HG02885 (cell line): Measurements from ENCODE around the gene HS3ST3A1.

Experiments
- ATAC-seq: cut with Tn5 transposase; IDR thresholded peaks from one replicate; pipeline ENCODE4 v1.9.1; 2021; ENCODE audit warnings: mild to moderate bottlenecking; ENCODE audit not compliant: unreplicated experiment, poor library complexity

HS3ST3A1 gene

DNA sequence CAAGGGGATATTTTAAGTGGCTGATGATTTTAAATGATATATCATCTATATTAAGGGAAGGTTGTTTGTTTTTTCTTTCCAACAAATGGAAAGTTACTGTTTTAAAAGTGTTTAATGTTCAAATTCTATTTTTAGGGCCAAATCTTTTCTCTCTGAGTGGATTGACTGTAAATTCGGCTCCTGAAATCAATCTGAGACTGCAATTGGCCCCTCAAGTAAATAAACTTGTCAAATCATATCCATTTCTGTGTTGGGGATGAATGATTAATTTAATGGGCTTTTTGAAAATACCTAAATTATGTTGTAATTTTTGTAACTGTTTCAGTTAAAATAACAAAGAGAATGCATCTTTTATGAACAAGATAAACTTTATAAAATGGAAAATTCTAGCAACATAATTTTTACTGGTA lies 2.6 kb downstream of the HS3ST3A1 start:
- ATAC-seq, result no peak

DNA sequence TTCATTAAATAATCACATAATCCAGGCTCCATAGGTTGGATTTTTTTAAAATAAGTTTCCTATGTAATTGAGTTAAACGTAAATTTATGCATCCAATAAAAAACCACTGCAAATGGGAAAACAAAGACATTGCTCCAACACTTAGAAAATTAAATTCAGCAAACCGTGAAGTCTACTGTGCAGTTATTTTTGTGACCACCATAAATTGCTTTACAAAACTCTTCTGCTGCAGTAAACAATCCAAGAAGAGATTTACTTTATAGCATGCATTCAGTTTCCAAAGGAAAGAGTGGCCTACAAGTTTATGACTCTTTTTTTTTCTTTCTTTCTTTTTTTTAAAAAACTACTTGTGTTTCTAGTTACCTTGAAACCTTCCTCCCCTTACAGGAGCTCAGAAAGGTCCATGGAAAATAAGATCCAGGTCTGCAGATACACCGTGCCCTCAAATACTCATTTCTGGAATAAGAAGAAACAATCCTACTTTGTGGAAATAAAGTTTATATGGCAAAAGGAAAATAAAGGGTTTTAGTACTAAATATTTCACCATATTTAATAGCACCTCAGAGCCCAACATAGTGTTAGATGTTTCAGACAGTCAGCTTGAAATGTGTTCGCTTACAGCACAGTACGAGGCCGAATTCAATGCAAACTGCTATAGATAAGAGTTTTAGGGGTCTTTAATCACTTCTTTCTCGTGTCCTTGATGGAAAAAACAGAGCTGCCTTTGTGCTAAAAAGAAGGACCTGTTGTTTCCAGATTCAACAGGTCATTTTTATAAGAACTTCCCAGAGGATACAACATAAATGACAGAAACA lies 3.2 kb downstream of the HS3ST3A1 start:
- no peak for ATAC-seq

DNA sequence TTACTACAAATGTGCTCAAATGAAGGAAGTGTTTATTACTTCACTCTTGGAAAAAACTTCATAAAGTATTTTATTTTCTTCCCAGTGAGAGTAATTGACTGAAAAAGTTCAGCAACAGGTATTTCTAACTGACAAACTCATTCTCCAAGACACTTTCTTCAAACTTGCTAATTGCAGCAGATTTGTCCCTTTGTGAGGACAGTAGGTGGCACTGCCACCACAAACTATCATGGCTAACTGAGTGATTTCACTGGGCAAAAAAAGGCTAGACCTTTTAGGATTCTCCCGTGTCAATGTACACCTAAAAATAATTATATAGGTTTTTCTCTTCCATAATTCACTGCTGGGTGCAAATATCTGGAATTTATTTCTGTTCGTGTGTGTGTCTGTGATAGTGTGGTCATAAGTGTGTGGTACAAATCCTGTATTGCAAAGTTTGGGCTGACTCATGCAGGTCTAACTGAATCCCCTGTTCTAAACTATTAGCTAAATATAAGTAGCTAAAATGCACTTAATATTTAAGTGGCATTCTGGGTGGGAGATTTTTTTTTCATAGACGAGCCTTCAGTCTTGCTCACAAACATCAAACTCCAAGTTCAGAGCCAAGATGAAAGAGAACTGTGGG lies 3.9 kb downstream of the HS3ST3A1 start:
- no peak for ATAC-seq

DNA sequence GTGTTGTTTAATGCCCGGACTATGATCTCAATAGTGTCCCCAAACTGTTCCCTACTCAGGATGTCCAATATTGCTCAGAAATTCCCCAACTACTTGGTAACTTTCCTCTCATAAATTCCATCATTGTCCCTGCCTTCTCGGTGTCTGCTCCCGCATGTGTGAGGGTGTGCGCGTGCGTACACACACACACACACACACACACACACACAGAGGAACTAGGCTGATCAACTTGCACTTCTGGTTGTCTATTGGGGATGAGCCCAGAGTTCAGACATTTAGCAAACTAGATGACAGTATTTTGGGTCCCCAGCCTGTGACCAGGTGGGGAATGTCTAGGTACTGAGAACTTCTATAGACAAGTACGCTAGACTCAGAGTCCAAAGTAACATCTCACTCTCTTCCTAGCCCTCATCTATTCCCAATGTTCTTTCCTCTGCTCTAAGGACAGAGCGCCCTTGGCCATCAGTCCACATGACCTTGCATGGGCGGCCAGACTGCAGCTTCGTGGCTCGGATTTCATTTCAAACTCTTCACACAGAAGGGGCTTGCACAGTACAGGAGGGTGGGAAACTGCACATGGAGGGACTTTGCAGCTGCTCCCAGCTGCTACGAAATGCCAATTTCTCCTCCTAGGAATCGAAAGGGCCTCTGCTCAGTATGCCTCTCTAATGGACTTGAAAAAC lies 5.3 kb downstream of the HS3ST3A1 start:
- ATAC-seq, result no peak

DNA sequence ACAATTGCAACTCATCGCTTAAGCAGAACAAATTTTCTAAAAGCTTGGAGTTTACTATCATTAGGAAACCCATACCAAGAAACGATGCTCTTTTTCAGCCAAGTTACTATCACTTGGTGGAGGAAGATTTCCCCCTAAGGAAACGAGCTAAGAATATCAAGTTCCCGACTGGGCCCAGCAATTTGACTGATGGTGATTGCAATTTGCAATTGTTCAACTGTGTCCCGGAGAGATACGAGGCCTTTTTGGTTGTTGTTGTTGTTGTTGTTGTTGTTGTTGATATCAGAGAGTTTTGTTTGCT lies 6.2 kb downstream of the HS3ST3A1 start:
- no peak for ATAC-seq

DNA sequence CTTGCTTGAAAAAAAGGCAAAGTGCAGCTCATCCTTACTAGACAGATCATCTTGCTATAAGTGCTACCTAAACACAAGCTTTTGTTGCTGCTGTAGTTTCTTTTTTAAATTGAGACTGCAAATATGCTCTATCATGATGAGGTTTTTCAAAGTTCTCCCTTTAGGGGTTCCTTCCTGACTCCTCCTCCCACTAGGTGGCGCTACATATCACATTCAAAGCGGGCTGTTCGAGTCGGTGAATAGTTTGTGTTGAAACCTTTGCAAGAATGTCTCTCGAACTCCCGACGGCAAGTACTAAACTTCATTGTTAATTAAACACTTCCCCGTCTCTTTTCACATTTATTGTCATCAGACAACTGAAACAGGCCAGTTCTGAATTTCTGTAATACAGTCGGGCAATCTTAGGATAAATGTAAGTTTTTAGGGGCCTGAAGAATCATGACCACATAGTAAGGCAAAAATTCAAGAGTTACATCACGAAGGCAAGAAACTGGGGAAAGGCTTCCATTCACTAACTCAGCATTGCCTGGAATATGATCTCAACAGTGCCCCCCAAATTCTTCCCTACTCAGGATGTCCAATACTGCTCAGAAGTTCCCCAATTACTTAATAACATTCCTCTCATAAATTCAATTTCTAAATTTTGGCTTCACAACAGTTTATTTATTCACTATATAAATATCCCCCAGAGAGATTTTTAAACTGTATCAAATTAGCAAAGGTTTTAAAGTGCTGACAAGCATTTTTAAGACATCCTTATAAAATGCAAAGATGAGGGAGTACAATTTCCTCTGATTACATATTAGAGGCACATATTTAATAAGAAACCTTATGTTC lies 6.7 kb downstream of the HS3ST3A1 start:
- ATAC-seq, result peak; percentile 55

DNA sequence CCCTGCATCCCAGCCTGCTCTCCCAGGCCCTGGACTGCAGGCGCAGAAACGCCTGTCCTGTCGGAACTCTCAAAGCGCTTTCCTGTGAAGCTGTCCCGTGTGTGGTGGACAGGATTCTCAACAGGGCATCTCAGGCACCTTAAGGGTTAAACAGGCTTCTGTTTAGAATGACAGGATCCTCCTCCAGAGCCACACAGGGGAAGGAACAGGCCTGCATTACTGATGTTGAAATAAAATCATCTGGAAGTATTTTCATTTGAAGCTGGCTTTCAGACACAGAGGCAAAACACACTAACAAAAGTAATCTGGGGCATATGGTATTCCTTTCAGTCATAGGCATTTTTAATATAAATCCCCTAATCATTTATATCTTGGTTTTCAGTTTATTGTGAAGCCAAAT lies 7.4 kb downstream of the HS3ST3A1 start:
- no peak for ATAC-seq

DNA sequence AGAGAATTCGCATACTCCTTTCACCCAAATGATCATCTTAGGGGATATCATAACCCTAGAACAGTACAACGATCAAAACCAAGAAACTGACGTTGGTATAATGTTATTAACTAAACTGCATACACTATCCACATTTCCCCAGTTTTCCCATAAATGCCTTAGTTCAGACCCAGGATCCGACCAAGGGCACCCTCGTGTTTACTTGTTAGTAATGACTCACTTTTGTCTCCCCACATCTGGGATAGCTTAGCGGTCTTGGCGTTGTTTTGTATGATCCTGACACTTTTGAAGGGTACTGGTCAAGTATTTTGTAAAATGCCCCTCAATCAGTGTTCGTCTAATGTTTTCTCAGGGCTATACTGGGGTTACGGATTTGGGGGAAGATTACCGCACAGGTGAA lies 8.0 kb downstream of the HS3ST3A1 start:
- ATAC-seq, result no peak

DNA sequence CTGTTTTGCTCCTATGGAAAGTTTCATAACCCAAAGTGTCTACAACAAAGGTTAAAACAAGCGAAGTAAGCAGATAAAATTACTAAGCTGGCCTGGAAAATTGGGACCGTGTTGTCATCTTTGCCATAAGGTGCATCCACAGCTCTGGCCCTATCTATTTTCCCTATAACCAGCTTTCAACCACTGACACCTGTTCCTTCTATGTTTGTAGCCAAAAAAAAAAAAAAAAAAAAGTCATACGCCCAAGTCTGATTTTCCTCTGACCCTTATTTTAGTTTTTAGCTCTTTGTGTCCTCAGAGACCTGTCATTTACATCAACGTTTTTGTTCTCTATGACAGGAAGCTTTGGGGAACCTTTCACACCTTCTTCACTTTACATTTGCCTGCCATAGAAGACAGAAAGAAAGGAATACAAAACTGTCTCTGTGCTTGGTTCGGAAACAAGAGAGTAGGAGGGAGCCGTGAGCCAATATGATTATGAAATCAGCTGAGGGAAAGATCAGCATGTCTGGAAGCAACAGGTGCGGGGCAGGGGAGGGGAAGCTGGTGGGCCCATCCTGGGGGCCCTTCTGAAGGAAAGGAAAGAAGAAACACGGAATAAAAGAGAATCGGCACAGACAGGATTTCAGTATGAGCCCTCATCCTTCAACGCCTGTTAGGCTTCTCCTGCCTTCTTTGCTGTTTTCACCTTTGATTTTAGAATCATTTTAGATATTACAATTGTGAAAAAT lies 8.5 kb downstream of the HS3ST3A1 start:
- no peak for ATAC-seq

DNA sequence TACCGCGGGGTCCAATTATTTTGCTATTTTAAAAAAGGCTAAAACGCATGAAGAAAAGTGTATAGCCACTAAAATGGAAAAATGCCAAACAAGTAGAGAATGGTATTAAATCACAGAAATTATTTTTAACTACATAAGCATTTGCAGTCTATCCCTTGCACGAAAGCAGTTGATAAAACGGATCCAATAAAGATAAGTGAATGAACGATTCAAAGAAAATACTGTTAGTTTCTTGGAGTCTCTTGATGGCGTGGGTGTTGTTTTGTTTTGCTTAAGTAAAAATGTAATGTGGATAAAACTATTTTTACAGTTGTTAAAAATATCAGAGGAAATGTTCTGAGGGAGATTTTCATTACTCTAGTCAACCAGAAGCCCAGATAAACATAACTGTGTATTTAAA lies 9.3 kb downstream of the HS3ST3A1 start:
- ATAC-seq, result no peak

DNA sequence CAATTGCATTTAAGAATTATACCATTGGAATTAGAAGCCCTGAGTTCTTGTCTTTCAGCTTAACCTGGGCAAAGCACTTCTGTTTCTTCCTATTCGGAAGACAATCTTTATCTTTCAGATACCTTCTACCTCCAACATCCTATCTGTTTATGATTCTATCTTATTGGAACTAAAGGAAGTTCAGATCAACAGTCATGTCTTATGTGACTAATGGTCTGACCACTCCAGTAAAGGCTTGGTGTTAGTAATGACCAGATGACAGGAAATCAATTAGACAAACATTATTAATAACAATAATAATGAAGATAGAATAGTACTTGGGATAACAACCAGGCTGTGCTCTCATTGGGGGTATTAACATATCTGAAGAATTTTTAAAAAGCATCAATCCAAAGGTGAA lies 11.3 kb downstream of the HS3ST3A1 start:
- no peak for ATAC-seq

DNA sequence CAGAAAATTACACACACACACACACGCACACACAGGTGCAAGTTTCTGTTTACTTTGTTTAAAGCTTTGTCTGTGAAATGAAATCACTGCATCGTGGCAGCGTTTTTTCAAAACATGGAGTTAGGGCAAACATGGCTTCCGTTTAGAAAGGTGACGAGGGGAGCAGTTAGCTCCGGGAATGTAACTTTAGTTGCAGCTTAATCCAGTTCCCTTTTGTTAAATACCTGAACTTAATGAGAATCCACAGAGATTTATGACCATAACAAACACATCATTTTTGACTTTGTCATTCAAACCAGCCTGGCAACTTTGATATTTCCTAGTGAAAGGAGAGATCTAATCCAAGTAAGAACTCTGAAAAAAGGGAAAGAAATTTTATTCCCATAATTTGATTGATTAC lies 12.1 kb downstream of the HS3ST3A1 start:
- ATAC-seq, result no peak

DNA sequence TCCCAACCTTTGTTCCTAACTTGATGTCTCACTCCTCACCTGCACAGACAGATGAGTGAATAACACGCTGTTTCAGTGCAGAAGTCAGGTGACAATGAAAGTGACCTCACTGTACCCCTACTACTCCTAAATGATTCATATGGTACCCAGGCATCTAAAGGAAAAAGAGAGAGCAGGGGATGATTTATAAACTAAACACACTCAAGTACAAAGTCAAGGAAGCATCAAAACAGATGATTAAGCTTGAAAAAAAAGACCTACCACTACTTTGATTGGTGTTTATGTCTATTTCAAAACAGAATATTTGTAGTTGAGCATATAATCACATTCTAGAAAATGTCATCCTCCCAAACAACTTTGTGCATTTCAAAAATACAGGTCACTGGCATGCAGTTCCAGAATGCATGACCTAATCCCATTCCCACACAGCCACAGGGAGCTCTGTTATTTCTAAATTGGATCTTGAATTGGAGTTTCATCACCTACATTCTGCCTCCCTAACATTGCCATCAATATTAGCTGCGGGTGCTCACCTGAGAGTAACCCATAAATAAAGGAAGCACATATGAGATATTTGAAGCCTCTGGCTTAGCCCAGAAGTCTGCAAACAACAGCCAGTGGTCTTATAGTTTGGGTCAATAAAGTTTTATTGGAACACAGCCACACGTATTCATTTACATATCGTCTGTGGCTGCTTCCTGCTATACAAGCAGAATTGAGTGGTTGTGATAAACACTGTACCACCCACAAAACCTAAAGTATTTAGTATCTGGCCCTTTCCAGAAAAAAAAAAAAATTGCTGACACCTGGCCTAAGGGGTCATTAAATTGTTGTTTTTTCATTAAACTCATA lies 14.0 kb downstream of the HS3ST3A1 start:
- ATAC-seq, result no peak

DNA sequence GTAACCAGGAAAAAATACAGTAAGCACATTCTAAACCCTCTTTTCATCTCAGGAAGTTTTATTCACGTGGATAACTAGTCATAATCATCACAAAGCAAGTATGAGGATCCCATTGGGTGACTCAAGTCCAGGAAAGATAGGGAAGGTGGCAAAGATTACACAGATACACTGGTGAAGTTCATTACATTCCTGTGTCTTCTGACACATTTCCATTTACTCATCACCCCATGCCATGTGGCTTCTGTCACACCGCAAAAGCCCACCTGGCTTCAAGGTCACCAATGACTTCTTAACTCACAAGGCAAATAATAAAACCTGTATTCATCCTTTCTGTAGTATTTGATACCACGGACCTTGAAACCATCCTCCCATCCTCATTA lies 17.0 kb downstream of the HS3ST3A1 start:
- no peak for ATAC-seq

DNA sequence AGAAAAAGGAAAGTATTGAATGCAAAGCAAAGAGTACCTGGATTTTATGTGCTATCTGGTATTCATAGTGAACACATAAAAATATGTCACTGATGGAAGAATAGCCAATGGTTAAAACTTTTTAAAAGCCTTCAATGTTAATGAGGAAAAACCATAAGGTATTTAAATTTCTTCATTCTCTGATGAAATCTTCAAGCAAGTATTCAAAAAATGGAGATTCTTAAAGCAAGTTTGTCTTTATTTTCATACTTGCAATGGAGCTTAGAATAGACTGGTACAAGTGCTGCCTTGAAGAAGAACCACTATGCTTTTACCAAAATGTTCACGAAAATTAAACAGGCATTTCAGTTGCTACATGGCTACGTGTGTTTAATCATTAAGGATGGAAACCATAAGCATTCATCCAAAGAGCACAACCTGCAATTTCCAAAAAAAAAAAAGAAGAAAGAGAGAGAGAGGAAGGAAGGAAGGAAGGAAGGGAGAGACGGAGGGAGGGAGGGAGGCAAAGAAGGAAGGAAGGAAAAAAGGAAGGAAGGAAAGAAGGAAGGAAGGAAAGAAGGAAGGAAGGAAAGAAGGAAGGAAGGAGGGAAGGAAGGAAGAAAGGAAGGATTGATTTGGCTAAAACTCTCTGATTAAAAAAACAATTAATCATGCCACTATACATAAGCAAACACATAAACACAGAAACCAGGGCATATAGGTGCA lies 17.6 kb downstream of the HS3ST3A1 start:
- no peak for ATAC-seq

DNA sequence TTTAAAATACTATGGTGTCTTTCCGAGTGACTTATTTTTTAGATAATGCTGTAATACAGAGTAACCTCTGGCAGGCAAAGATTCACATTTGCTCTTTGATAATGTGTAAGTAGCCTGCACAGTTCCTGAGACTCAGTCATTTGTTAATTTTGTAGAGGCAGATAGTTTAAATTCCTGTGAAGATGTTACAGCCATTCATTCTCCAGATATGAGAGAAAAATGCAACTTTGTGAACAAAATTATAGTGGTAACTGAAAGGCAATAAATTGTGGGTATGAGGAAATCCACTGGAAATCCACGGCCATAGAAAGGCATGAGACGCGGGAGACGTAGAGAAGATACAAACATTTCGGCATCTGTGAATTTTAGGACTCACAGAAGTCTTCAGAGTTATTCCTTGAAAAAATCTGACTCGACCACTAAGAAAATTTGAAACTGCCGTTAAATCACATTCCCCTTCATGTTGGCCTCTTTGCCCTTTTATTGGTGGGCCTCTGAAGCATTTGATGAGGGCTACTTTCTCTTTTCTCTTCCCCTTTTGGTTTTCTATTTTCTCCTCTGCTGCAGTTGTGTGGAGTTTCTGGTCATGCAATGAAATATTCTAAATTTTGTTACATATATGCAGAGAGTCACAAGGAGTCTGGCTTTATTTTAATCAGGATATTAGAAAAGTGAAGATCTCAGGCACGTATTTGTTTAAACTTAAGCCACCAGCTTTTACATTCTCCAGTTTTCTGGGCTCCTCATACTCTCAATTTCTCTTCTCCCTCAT lies 18.8 kb downstream of the HS3ST3A1 start:
- no peak for ATAC-seq

DNA sequence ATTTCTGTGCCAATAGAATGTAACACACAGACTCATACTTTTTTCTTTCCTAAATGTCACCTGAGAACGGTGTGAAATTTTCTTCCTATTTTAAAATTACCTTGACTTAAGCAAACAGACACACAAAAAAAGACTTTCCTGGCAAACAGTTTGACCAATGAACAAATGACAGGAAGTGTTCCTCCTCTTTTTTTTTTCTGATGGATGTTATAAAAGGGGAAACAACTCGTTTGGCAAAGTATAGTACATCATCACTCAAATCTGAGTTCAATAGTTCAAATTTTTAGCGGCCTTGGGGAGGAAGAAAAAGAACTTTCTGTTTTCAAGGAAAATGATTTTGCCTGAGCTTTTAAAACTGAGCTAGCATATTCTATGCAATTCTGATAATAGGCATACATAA lies 19.8 kb downstream of the HS3ST3A1 start:
- ATAC-seq, result no peak

DNA sequence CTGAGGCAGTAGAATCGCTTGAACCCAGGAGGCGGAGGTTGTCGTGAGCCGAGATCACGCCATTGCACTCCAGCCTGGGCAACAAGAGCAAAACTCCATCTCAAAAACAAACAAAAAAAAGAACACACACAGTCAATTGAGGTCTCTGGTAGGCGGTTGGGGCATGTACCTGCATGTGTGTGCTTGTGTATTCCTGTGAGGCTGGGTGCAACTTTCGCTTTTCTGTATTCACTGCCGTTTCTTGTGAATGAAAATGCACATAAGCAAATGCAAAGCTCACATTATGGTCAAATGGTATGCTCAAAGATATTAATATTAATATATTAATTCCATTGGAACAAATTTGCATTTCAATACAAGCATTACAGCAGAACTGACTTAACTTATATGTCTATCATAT lies 20.9 kb downstream of the HS3ST3A1 start:
- no peak for ATAC-seq
